A673 (cell line): Measurements from ENCODE around the gene GLB1L2. TPM values are rescaled to one million over a fixed set of nuclear protein-coding genes. Genes with fewer than 3 reads are reported as not detected.

Experiments used
- BruUV-seq: library from RNA; stranded (reverse); fragments of 400-500 nt; replicated peaks from 2 replicates; lab custom pipeline; 2021; lab: Mats Ljungman, UMichigan
- CTCF ChIA-PET: fragments of 300-600 bp; sonication (Branson Sonifier 250); formaldehyde crosslinking; loops from one replicate; lab custom pipeline; 2022; ENCODE audit warnings: antibody characterized with exemption; lab: Charles Lee
- POLR2A ChIA-PET: fragments of 300-600 bp; sonication (Branson Sonifier 250); formaldehyde crosslinking; loops from one replicate; lab custom pipeline; 2022; ENCODE audit warnings: antibody characterized with exemption; ENCODE audit not compliant: low non-redundant PET; lab: Charles Lee
- DNase-seq: peaks from one replicate; pipeline ENCODE4 v3.0.0-alpha.2; 2015; ENCODE audit warnings: low spot score
- H3K27ac ChIP-seq: fragments of 200-600 bp; sonication (generic); 2 replicates; pipeline ENCODE4 v1.5.1; 2016; ENCODE audit warnings: mixed run types, low read depth, mild to moderate bottlenecking, mixed read lengths, antibody characterized with exemption, low read length; ENCODE audit not compliant: poor library complexity, severe bottlenecking
- H3K27me3 ChIP-seq: fragments of 200-600 bp; sonication (generic); replicated peaks from 2 replicates; pipeline ENCODE4 v1.6.1; 2017; ENCODE audit warnings: mixed run types, low read depth, mild to moderate bottlenecking, mixed read lengths, antibody characterized with exemption, low read length; ENCODE audit not compliant: insufficient read depth, poor library complexity
- H3K36me3 ChIP-seq: fragments of 200-600 bp; sonication (generic); 2 replicates; pipeline ENCODE4 v1.6.1; 2016; ENCODE audit warnings: mixed run types, mild to moderate bottlenecking, mixed read lengths, antibody characterized with exemption, low read length; ENCODE audit not compliant: insufficient read depth, poor library complexity, severe bottlenecking
- H3K4me1 ChIP-seq: fragments of 200-600 bp; sonication (generic); 2 replicates; pipeline ENCODE4 v1.6.1; 2017; ENCODE audit warnings: mixed run types, mild to moderate bottlenecking, mixed read lengths, antibody characterized with exemption, low read length; ENCODE audit not compliant: insufficient read depth, poor library complexity, severe bottlenecking
- H3K4me3 ChIP-seq: fragments of 200-600 bp; sonication (generic); 2 replicates; pipeline ENCODE4 v1.5.1; 2016; ENCODE audit warnings: low read depth, mixed run types, mild to moderate bottlenecking, mixed read lengths, low read length; ENCODE audit not compliant: poor library complexity, severe bottlenecking
- H3K9me3 ChIP-seq: fragments of 200-600 bp; sonication (generic); 2 replicates; pipeline ENCODE4 v1.6.1; 2016; ENCODE audit warnings: mixed run types, low read depth, mild to moderate bottlenecking, mixed read lengths, antibody characterized with exemption, low read length; ENCODE audit not compliant: poor library complexity, severe bottlenecking
- CTCF ChIP-seq: fragments of 300-800, 200-600 bp; sonication (generic); conservative IDR thresholded peaks from 2 replicates; pipeline ENCODE4 v1.5.1; 2017; ENCODE audit warnings: low read depth, mild to moderate bottlenecking, antibody characterized with exemption, low read length, moderate library complexity, mixed read lengths
- EZH2 ChIP-seq: fragments of 200-600 bp; sonication (generic); IDR thresholded peaks from 2 replicates; pipeline ENCODE4 v1.6.1; 2017; ENCODE audit warnings: borderline replicate concordance, low read depth, mild to moderate bottlenecking, mixed read lengths, antibody characterized with exemption, low read length; ENCODE audit not compliant: poor library complexity, severe bottlenecking
- intact Hi-C: fragments of 100-400 bp; cut with micrococcal nuclease; formaldehyde crosslinking; loops from one replicate; pipeline ENCODE4 v1.10.0; 2022; ENCODE audit not compliant: unreplicated experiment
- total RNA-seq: library from RNA; stranded (reverse); gene quantifications from 2 replicates; pipeline ENCODE4 v1.2.3, GENCODE V29; 2021

GLB1L2 gene
- total RNA-seq, 1 experiment from 2014 or later = 22.6 TPM

- no peaks in the 10 kb centered on the region for H3K36me3 ChIP-seq
- no peaks in the 10 kb centered on the region for H3K4me1 ChIP-seq
- H3K9me3 ChIP-seq = no peaks in the 10 kb centered on the region
- H3K4me3 ChIP-seq = no peak overlapping the region
- ChIA-PET POLR2A (no interaction called here), CTCF (no interaction called here)
- no peak for TF ChIP-seq CTCF
- no peaks in the 10 kb centered on the region for H3K27me3 ChIP-seq
- H3K27ac ChIP-seq = no peak overlapping the region
- intact Hi-C loops = no loop called here
- DNase-seq = no peak
- no TSS peak for BruUV-seq
Observed at GRCh38 chr11:134350381-134350780, 18.6 kb downstream of the GLB1L2 start.

DNA sequence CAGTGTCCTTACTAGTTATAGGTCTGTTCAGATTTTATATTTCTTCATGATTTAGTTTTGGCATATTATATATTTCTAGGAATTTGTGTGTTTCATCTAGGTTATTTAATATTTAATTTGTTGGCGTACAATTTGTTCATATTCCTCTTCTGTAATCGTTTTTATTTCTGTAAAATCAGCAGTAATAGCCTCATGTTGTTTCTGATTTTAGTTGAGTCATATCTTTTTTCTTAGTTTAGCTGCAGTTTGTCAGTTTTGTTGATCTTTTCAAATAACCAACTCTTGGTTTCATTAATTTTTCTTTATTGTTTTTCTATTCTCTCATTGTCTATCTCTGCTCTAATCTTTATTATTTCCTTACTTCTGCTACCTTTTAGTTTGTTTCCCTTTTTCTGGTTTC is 20.3 kb downstream of the GLB1L2 start:
- no peak for TF ChIP-seq EZH2
- Histone ChIP-seq H3K9me3 (no peaks in the 10 kb centered on the region), H3K4me3 (no peak overlapping the region), H3K36me3 (no peaks in the 10 kb centered on the region), H3K27ac (no peak overlapping the region), H3K4me1 (no peaks in the 10 kb centered on the region), H3K27me3 (no peaks in the 10 kb centered on the region)
- POLR2A ChIA-PET = no interaction called here
- intact Hi-C loops = no loop called here
- no TSS peak for BruUV-seq
- no peak for DNase-seq
- CTCF ChIA-PET = no interaction called here

DNA sequence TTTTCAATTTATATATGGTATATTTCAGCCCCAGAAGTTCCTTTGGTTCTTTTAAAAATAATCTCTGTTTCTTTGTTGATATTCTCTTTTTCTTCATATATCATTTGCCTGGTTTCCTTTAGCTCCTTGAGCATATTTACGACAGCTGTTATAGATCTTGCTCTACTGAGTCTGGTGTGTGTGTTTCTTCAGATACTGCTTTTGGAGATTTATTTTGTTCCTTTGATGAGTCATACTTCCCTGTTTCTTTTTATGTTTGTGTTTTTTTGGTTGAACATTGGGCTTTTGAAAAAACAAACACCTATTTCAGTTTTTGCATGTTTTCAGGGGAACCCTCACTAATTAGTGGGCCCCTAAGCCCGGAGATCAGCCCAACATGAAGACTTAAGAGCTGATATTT is 23.3 kb downstream of the GLB1L2 start:
- H3K9me3 ChIP-seq = no peaks in the 10 kb centered on the region
- H3K27ac ChIP-seq = no peak overlapping the region
- no peak overlapping the region for H3K4me3 ChIP-seq
- BruUV-seq = no TSS peak
- DNase-seq = no peak
- ChIA-PET CTCF (no interaction called here), POLR2A (no interaction called here)
- TF ChIP-seq CTCF = no peak
- no peak for TF ChIP-seq EZH2
- H3K4me1 ChIP-seq = no peaks in the 10 kb centered on the region
- H3K27me3 ChIP-seq = no peaks in the 10 kb centered on the region
- H3K36me3 ChIP-seq = no peaks in the 10 kb centered on the region
- intact Hi-C loops = no loop called here

DNA sequence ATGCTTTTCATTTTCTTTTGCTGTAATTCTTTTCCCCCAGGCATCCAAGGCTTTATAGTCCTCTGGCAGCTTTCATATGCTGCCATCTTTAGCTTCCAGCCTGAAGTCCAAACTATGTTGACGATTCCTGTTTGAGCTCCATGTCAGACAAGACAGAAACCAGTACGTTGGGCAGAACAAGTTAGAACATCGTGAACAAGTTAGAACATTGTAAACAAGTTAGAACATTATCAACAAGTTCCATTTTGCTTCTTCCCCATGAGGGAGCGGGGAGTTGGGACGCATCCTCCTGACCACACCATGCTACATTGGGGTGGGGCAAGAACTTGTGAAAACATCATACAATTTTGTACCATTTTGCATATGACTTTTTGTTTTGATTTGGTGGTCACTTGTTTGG is 23.9 kb downstream of the GLB1L2 start:
- no peak for TF ChIP-seq CTCF
- TF ChIP-seq EZH2 = no peak
- POLR2A ChIA-PET = no interaction called here
- Histone ChIP-seq H3K27me3 (no peaks in the 10 kb centered on the region), H3K4me3 (no peak overlapping the region), H3K36me3 (no peaks in the 10 kb centered on the region), H3K27ac (no peak overlapping the region), H3K9me3 (no peaks in the 10 kb centered on the region), H3K4me1 (no peaks in the 10 kb centered on the region)
- intact Hi-C loops = no loop called here
- no TSS peak for BruUV-seq
- CTCF ChIA-PET = no interaction called here
- DNase-seq = no peak
